Heart right ventricle (tissue), 16 donors: ENCODE results near the gene SNRPB. TPM values are rescaled to one million over a fixed set of nuclear protein-coding genes. Genes with fewer than 3 reads are reported as not detected.
"Not testable (repeated sequence)": the region's sequence is repeated elsewhere in the genome, so short reads cannot be mapped to it uniquely, and the experiment has no call there.

Experiments
- ATAC-seq, 8 donors: fragments of 200-7000 bp; cut with Tn5 transposase; one replicate each; pipeline ENCODE4 v1.9.1; 2020; ENCODE audit warnings: mild to moderate bottlenecking in 8 of 8, moderate library complexity in 8 of 8, moderate number of reproducible peaks in 1 of 8
- DNase-seq, 2 donors: peaks; one replicate each; pipeline ENCODE4 v3.0.0-alpha.2; 2020
- H3K27ac ChIP-seq, 10 donors: fragments of 200-600 bp; sonication (generic) in 2 of 10; one replicate each; pipeline versions ENCODE4 v1.5.0 to v1.8.0; 2020 to 2022; ENCODE audit warnings: mild to moderate bottlenecking in 3 of 10
- H3K27me3 ChIP-seq, 7 donors: fragments of 200-600 bp; one replicate each; pipeline ENCODE4 v1.8.0; 2021 to 2022; ENCODE audit warnings: mild to moderate bottlenecking in 2 of 7
- H3K36me3 ChIP-seq, 9 donors: fragments of 200-600 bp; sonication (generic) in 1 of 9; one replicate each; pipeline versions ENCODE4 v1.5.0 to v1.8.0; 2020 to 2022; ENCODE audit warnings: mild to moderate bottlenecking in 2 of 9
- H3K4me1 ChIP-seq, 9 donors: fragments of 200-600 bp; sonication (generic) in 1 of 9; one replicate each; pipeline versions ENCODE4 v1.5.0 to v1.8.0; 2020 to 2022; ENCODE audit warnings: mild to moderate bottlenecking in 4 of 9
- H3K4me3 ChIP-seq, 10 donors: fragments of 200-600 bp; sonication (generic) in 2 of 10; one replicate each; pipeline versions ENCODE4 v1.5.0 to v1.8.0; 2020 to 2022; ENCODE audit warnings: mild to moderate bottlenecking in 7 of 10, moderate library complexity in 2 of 10
- H3K9me3 ChIP-seq, 11 donors: fragments of 200-600 bp in 10 of 11; sonication (generic) in 2 of 11; one replicate each; pipeline versions ENCODE4 v1.5.0 to v1.8.0; 2013 to 2022; ENCODE audit warnings: mild to moderate bottlenecking in 2 of 11, control low read depth in 1 of 11, moderate library complexity in 1 of 11
- CTCF ChIP-seq, 9 donors: fragments of 200-600 bp; sonication (generic) in 2 of 9; IDR thresholded peaks; one replicate each; pipeline versions ENCODE4 v1.5.0 to v1.8.0; 2021 to 2022; ENCODE audit warnings: antibody characterized with exemption in 9 of 9, mild to moderate bottlenecking in 5 of 9, moderate library complexity in 1 of 9
- WGBS, 2 donors: extraction: QIAGEN DNeasy Blood & Tissue Kit; methylation state at CpG; one replicate each; pipeline ENCODE4 v1.1.7; 2013; ENCODE audit warnings: inconsistent platforms in 1 of 2; 5-methylcytosine and 5-hydroxymethylcytosine counted together
- intact Hi-C, 10 donors: fragments of 100-400 bp; cut with DNase I; formaldehyde crosslinking; loops; one replicate each; pipeline versions ENCODE4 v1.11.1 to v1.14.2; 2022
- polyA plus RNA-seq, 2 donors: library from polyadenylated mRNA; stranded (reverse); fragments of 200-250 nt; gene quantifications; one replicate each; pipeline ENCODE4 v1.2.3, GENCODE V29; 2013
- total RNA-seq, 10 donors: library from RNA; stranded (reverse); fragmentation: NEBNext Ultra II Directional in 3 of 10; extraction: Animal tissue kit (Norgen Biotek cat#: 25700) in 3 of 10; gene quantifications; one replicate each; pipeline versions ENCODE4 v1.2.1 to v1.2.4, GENCODE V29; 2021 to 2023
- donor health status: Arrhythmogenic right ventricular cardiomyopathy.
- donor health status: ischemic (EF 13 %, LVEDD 7.1; RV severe dilation, severe dysfunction).
- donor health status: healthy with polysubstance abuse.
- donor health status: DM: no; HTN: yes; CAD: no.
- donor health status: DM: no; HTN: no; CAD: no.
- donor health status: ischemic (EF 25% LVEDD 6.9; RV normal size, moderate dysfunction).
- donor health status: ischemic (EF 25% LVEDD 5.7; RV mildly dilated, moderate dysfunction).
- donor health status: healthy.
- donor health status: DM: yes; HTN: yes; CAD: no.
- donor health status: Ischemic cardiomyopathy.
- donor health status: ischemic (EF 35%, LVEDD 5.7; RV mildly dilated, moderate dysfunction).
- donor health status: nonischemic (EF 11% LVEDD 7.7; RV severe dilation, severe dysfunction).
- donor health status: DM: yes; HTN: yes; CAD: no.
- donor health status: PGD.
- donor health status: ischemic (EF 29% LVEDD 5.4; RV normal size, mild dysfunction).
- donor health status: nonischemic (EF 23%, LVEDD 6.1; RV moderate dilation, normal function).

The SNRPB gene
- total and polyA plus RNA-seq, 12 donors = 41.4 to 239 (median 53.2) TPM

- DNase-seq, H3K9me3 ChIP-seq, ATAC-seq, H3K4me3 ChIP-seq, H3K27ac ChIP-seq, H3K4me1 ChIP-seq, H3K27me3 ChIP-seq, intact Hi-C loops: not testable (repeated sequence)
- peaks cover 0 to 32% (median 11%) of the 10 kb centered on the region in 9 donors for H3K36me3 ChIP-seq
- 91 to 99% methylated on average over 2 of the region's 2 CpGs for WGBS, 2 donors
These were observed 32.3 kb upstream of the SNRPB start for GRCh38 chr20:2502808-2503384.

GRCh38 chr20:2485661-2486060, 15.1 kb upstream of the SNRPB start:
- no peaks in the 10 kb centered on the region for H3K27me3 ChIP-seq
- WGBS, 2 donors = 42 to 46% methylated on average over 4 of the region's 4 CpGs
- H3K27ac ChIP-seq = peak overlapping the region in 6 of 10 donors; percentile 10 to 60 (median 52)
- peaks cover 0 to under 1% (median 0%) of the 10 kb centered on the region in 11 donors for H3K9me3 ChIP-seq
- H3K4me1 ChIP-seq = peaks cover 0 to 14% (median 5%) of the 10 kb centered on the region in 9 donors
- DNase-seq (peak; percentile 48 to 57), ATAC-seq (peak; percentile 90 to 99 (median 96))
- peaks cover 0 to 100% (median 25%) of the 10 kb centered on the region in 9 donors for H3K36me3 ChIP-seq
- intact Hi-C loops = no loop called here
- no peak for TF ChIP-seq CTCF (IDR thresholded peaks at IDR 0.05)
- no peak overlapping the region for H3K4me3 ChIP-seq

- Histone ChIP-seq H3K4me1 (peaks cover 0 to 14% (median 5%) of the 10 kb centered on the region in 9 donors), H3K9me3 (peaks cover 0 to 6% (median 0%) of the 10 kb centered on the region in 11 donors), H3K36me3 (peaks cover 0 to 100% (median 21%) of the 10 kb centered on the region in 9 donors), H3K27me3 (no peaks in the 10 kb centered on the region), H3K27ac (peak overlapping the region in 5 of 10 donors; percentile 10 to 60 (median 54)), H3K4me3 (no peak overlapping the region)
- no peak for TF ChIP-seq CTCF (IDR thresholded peaks at IDR 0.05)
- ATAC-seq (no peak), DNase-seq (no peak)
- WGBS, 2 donors = 90 to 92% methylated on average over 2 of the region's 2 CpGs
- intact Hi-C loops = no loop called here
These were observed 14.5 kb upstream of the SNRPB start for GRCh38 chr20:2485080-2485479.

GRCh38 chr20:2483504-2483903, 12.9 kb upstream of the SNRPB start:
- DNase-seq (no peak), ATAC-seq (no peak)
- Histone ChIP-seq H3K27ac (no peak overlapping the region), H3K36me3 (peaks cover 0 to 91% (median 20%) of the 10 kb centered on the region in 9 donors), H3K27me3 (no peaks in the 10 kb centered on the region), H3K4me1 (peaks cover 0 to 14% (median 5%) of the 10 kb centered on the region in 9 donors), H3K4me3 (no peak overlapping the region), H3K9me3 (peaks cover 0 to 6% (median 0%) of the 10 kb centered on the region in 11 donors)
- WGBS, 2 donors = 96 to 97% methylated on average over 12 of the region's 12 CpGs
- intact Hi-C loops = no loop called here
- TF ChIP-seq CTCF (IDR thresholded peaks at IDR 0.05) = no peak

- no peak for TF ChIP-seq CTCF (IDR thresholded peaks at IDR 0.05)
- ATAC-seq (no peak), DNase-seq (no peak)
- WGBS, 2 donors = 94 to 100% methylated on average over 2 of the region's 2 CpGs
- no peaks in the 10 kb centered on the region for H3K27me3 ChIP-seq
- peaks cover 0 to 9% (median 0%) of the 10 kb centered on the region in 11 donors for H3K9me3 ChIP-seq
- H3K4me1 ChIP-seq = peaks cover 0 to 6% (median 2%) of the 10 kb centered on the region in 9 donors
- peaks cover 0 to 60% (median 17%) of the 10 kb centered on the region in 9 donors for H3K36me3 ChIP-seq
- no peak overlapping the region for H3K4me3 ChIP-seq
- intact Hi-C loops = no loop called here
- no peak overlapping the region for H3K27ac ChIP-seq
These were observed 9.8 kb upstream of the SNRPB start for GRCh38 chr20:2480381-2480780.
